Natural killer cell (primary cell): ENCODE results near the gene STAC2. TPM values are rescaled to one million over a fixed set of nuclear protein-coding genes. Genes with fewer than 3 reads are reported as not detected.

Experiments used
- ATAC-seq, 3 donors: fragments of 150-1000 bp in 2 of 3; fragments of 200-7000 bp in 1 of 3; cut with Tn5 transposase; 1 replicate in 1 of 3; 2 replicates in 2 of 3; pipeline ENCODE4 v1.10.0; 2021; ENCODE audit warnings: mild to moderate bottlenecking in 2 of 3, moderate library complexity in 2 of 3
- DNase-seq, 2 donors: peaks; one replicate each; pipeline versions ENCODE4 v3.0.0 to v3.0.0-alpha.2; 2013 to 2021; ENCODE audit warnings: mixed read lengths in 1 of 2
- H3K27ac ChIP-seq: one replicate; pipeline ENCODE4 v1.5.1; 2013; ENCODE audit warnings: mild to moderate bottlenecking, low read length
- H3K27me3 ChIP-seq: one replicate; pipeline ENCODE4 v1.6.1; 2013; ENCODE audit warnings: low read length; ENCODE audit not compliant: control insufficient read depth, insufficient read depth
- H3K36me3 ChIP-seq: one replicate; pipeline ENCODE4 v1.6.1; 2013; ENCODE audit warnings: low read length; ENCODE audit not compliant: control insufficient read depth, insufficient read depth
- H3K4me1 ChIP-seq: one replicate; pipeline ENCODE4 v1.6.1; 2013; ENCODE audit warnings: low read length; ENCODE audit not compliant: control insufficient read depth, insufficient read depth
- H3K4me3 ChIP-seq: one replicate; pipeline ENCODE4 v1.5.1; 2013; ENCODE audit warnings: low read length
- H3K9me3 ChIP-seq: one replicate; pipeline ENCODE4 v1.6.1; 2013; ENCODE audit warnings: low read length; ENCODE audit not compliant: control insufficient read depth, insufficient read depth
- H3K27ac Mint-ChIP-seq, 2 donors: one replicate each; pipeline ENCODE4 v1.8.0; 2022; ENCODE audit warnings: mild to moderate bottlenecking in 2 of 2, mixed read lengths in 2 of 2, moderate library complexity in 1 of 2
- H3K27me3 Mint-ChIP-seq, 2 donors: one replicate each; pipeline ENCODE4 v1.8.0; 2022; ENCODE audit warnings: low read depth in 2 of 2, mixed read lengths in 2 of 2
- H3K36me3 Mint-ChIP-seq: one replicate; pipeline ENCODE4 v1.8.0; 2022; ENCODE audit warnings: mixed read lengths
- H3K4me1 Mint-ChIP-seq, 2 donors: one replicate each; pipeline ENCODE4 v1.8.0; 2022; ENCODE audit warnings: mixed read lengths in 2 of 2
- H3K4me3 Mint-ChIP-seq: one replicate; pipeline ENCODE4 v1.8.0; 2022; ENCODE audit warnings: mild to moderate bottlenecking, moderate library complexity, mixed read lengths
- H3K9me3 Mint-ChIP-seq, 2 donors: one replicate each; pipeline ENCODE4 v1.8.0; 2022; ENCODE audit warnings: mixed read lengths in 2 of 2
- CTCF ChIP-seq: fragments of 200-600 bp; IDR thresholded peaks from one replicate; pipeline ENCODE4 v1.8.0; 2022; ENCODE audit warnings: antibody characterized with exemption
- WGBS: methylation state at CpG from one replicate; pipeline ENCODE4 v1.1.7; 2013; ENCODE audit warnings: missing lambda C conversion rate; ENCODE audit not compliant: insufficient coverage; 5-methylcytosine and 5-hydroxymethylcytosine counted together
- intact Hi-C: fragments of 100-400 bp; cut with micrococcal nuclease; formaldehyde crosslinking; loops from one replicate; pipeline ENCODE4 v1.14.2; 2022
- total RNA-seq, 4 donors: library from RNA; stranded (reverse); fragments of 120-200 nt in 1 of 4; gene quantifications; one replicate each; pipeline versions ENCODE4 v1.2.3 to v1.2.4, GENCODE V29; 2013 to 2022

STAC2 gene
- total RNA-seq, 3 donors from 2014 or later (not counting 1 experiment from before 2014, with no cell fraction given), result not detected

GRCh38 chr17:39198186-39198566 is 27.6 kb downstream of the STAC2 start:
- ATAC-seq (no peak), DNase-seq (no peak)
- no peaks in the 10 kb centered on the region for H3K27me3 ChIP-seq
- H3K9me3 Mint-ChIP-seq, result no peaks in the 10 kb centered on the region
- H3K4me1 Mint-ChIP-seq, result peaks cover 43 to 66% of the 10 kb centered on the region in 2 donors
- no peak overlapping the region for H3K4me3 ChIP-seq
- H3K27ac ChIP-seq, result peak overlapping the region; percentile 25
- WGBS, result 100% methylated on average over 2 of the region's 4 CpGs
- H3K27ac Mint-ChIP-seq, result peak overlapping the region; percentile 98 to 100
- H3K4me1 ChIP-seq, result peaks cover 64% of the 10 kb centered on the region
- no peaks in the 10 kb centered on the region for H3K9me3 ChIP-seq
- intact Hi-C loops, result no loop called here
- no peaks in the 10 kb centered on the region for H3K27me3 Mint-ChIP-seq
- TF ChIP-seq CTCF, result no peak
- peaks cover 23% of the 10 kb centered on the region for H3K36me3 ChIP-seq
- peak overlapping the region; percentile 80 for H3K4me3 Mint-ChIP-seq
- H3K36me3 Mint-ChIP-seq, result no peaks in the 10 kb centered on the region

GRCh38 chr17:39197380-39198185 is 28.2 kb downstream of the STAC2 start, which contains the start of gene CACNB1:
CACNB1 (minus strand) TSS chr17:39197669; CDS start chr17:39197495, 174 bp downstream.
- Mint-ChIP-seq H3K4me1 (peaks cover 40 to 69% of the 10 kb centered on the region in 2 donors), H3K9me3 (no peaks in the 10 kb centered on the region), H3K27me3 (no peaks in the 10 kb centered on the region), H3K27ac (peak within 1 kb of the TSS; percentile 98 to 100), H3K4me3 (peak within 1 kb of the TSS; percentile 80), H3K36me3 (no peaks in the 10 kb centered on the region)
- intact Hi-C loops, result no loop called here
- H3K4me1 ChIP-seq, result peaks cover 64% of the 10 kb centered on the region
- peaks cover 20% of the 10 kb centered on the region for H3K36me3 ChIP-seq
- WGBS, result under 1% methylated on average over 53 of the region's 55 CpGs
- ATAC-seq (peak; percentile 24 to 48 (median 35)), DNase-seq (peak; percentile 42 to 78)
- TF ChIP-seq CTCF, result no peak
- H3K9me3 ChIP-seq, result no peaks in the 10 kb centered on the region
- no peaks in the 10 kb centered on the region for H3K27me3 ChIP-seq
- H3K4me3 ChIP-seq, result peak within 1 kb of the TSS; percentile 72
- H3K27ac ChIP-seq, result peak within 1 kb of the TSS; percentile 39

- Mint-ChIP-seq H3K9me3 (no peaks in the 10 kb centered on the region), H3K27ac (peak overlapping the region in 1 of 2 donors; percentile 98), H3K4me3 (peak overlapping the region; percentile 80), H3K4me1 (peaks cover 35 to 69% of the 10 kb centered on the region in 2 donors), H3K36me3 (no peaks in the 10 kb centered on the region), H3K27me3 (no peaks in the 10 kb centered on the region)
- ATAC-seq, result no peak
- no peak for TF ChIP-seq CTCF
- Histone ChIP-seq H3K36me3 (peaks cover 17% of the 10 kb centered on the region), H3K27me3 (no peaks in the 10 kb centered on the region), H3K4me3 (peak overlapping the region; percentile 72), H3K9me3 (no peaks in the 10 kb centered on the region), H3K4me1 (peaks cover 60% of the 10 kb centered on the region), H3K27ac (no peak overlapping the region)
- WGBS, result under 1% methylated on average over 29 of the region's 30 CpGs
- DNase-seq, result peak in 1 of 2 donors; percentile 39
- intact Hi-C loops, result no loop called here
Observed at GRCh38 chr17:39196808-39197291, 28.9 kb downstream of the STAC2 start.
